BLaER1 (cell line): Measurements from ENCODE around the gene FUBP1.
"Not testable (repeated sequence)": the region's sequence is repeated elsewhere in the genome, so short reads cannot be mapped to it uniquely, and the experiment has no call there.

ENCODE experiments used
- H3K27ac ChIP-seq: shearing (Covaris generic); formaldehyde crosslinking; 2 replicates; pipeline ENCODE4 v1.8.1; 2022
- H3K27me3 ChIP-seq: shearing (Covaris generic); formaldehyde crosslinking; 2 replicates; pipeline ENCODE4 v1.8.1; 2022
- H3K36me3 ChIP-seq: shearing (Covaris generic); formaldehyde crosslinking; 2 replicates; pipeline ENCODE4 v1.8.1; 2022
- H3K4me1 ChIP-seq: shearing (Covaris generic); formaldehyde crosslinking; 2 replicates; pipeline ENCODE4 v1.8.1; 2022
- H3K4me2 ChIP-seq: shearing (Covaris generic); formaldehyde crosslinking; 2 replicates; pipeline ENCODE4 v1.8.1; 2022
- H3K4me3 ChIP-seq: shearing (Covaris generic); formaldehyde crosslinking; 2 replicates; pipeline ENCODE4 v1.8.1; 2022
- H3K9ac ChIP-seq: shearing (Covaris generic); formaldehyde crosslinking; 2 replicates; pipeline ENCODE4 v1.8.1; 2022
- H3K9me3 ChIP-seq: shearing (Covaris generic); formaldehyde crosslinking; 2 replicates; pipeline ENCODE4 v1.8.1; 2022
- H4K20me1 ChIP-seq: shearing (Covaris generic); formaldehyde crosslinking; 2 replicates; pipeline ENCODE4 v1.8.1; 2022
- Cebpa-rat ChIP-seq: shearing (Covaris generic); IDR thresholded peaks from 2 replicates; pipeline ENCODE4 v1.8.1; 2022

Gene FUBP1

DNA sequence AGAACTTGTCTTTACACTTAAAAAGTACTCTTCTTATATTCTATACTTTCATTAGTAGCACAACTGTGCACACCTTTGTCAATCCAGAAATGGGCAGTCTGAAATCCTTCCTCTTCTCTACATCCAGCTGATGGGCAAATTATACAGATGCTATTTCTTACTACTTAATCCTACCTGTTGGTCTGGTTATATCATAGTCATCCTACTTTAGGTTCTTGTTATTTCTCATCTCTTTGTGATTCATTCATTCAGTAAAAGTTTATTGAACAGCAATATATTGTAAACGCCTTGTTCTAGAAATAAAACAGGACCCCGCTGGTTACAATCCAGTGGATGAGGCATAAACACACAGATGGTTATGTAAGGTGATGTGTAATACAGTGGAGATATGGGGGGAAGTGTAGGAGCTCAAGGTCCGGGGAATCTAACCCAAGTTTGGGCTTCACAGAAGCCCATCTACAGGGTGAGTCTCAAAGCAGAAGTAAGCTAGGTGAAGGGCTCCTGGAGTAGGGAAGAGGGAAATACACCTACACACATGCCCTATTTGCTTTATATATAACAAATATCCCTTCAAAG lies 11.8 kb upstream of the FUBP1 start:
- Histone ChIP-seq H3K4me1 (no peaks in the 10 kb centered on the region), H3K4me2 (no peak overlapping the region)
- no peak for TF ChIP-seq Cebpa-rat

GRCh38 chr1:77989744-77990143 lies 10.9 kb upstream of the FUBP1 start:
- H4K20me1 ChIP-seq, result no peaks in the 10 kb centered on the region
- H3K9ac ChIP-seq, result no peak overlapping the region
- no peaks in the 10 kb centered on the region for H3K27me3 ChIP-seq
- no peak overlapping the region for H3K4me2 ChIP-seq
- no peak overlapping the region for H3K27ac ChIP-seq
- no peak overlapping the region for H3K4me3 ChIP-seq
- no peaks in the 10 kb centered on the region for H3K4me1 ChIP-seq
- H3K9me3 ChIP-seq, result peaks cover 8% of the 10 kb centered on the region; the same call in 1 of the 2 replicates
- TF ChIP-seq Cebpa-rat, result no peak
- H3K36me3 ChIP-seq, result peaks cover 48% of the 10 kb centered on the region

More for the DNA sequence above, 11.8 kb upstream of the FUBP1 start:
- H3K9me3 ChIP-seq, result peaks cover 8% of the 10 kb centered on the region; the same call in 1 of the 2 replicates
- no peak overlapping the region for H3K4me3 ChIP-seq
- H4K20me1 ChIP-seq, result no peaks in the 10 kb centered on the region
- no peak overlapping the region for H3K9ac ChIP-seq
- H3K36me3 ChIP-seq, result peaks cover 51% of the 10 kb centered on the region
- H3K27me3 ChIP-seq, result no peaks in the 10 kb centered on the region
- H3K27ac ChIP-seq, result no peak overlapping the region

- peaks cover 48% of the 10 kb centered on the region for H3K36me3 ChIP-seq
- H3K4me3 ChIP-seq, result no peak overlapping the region
- no peak for TF ChIP-seq Cebpa-rat
- H3K9ac ChIP-seq, result no peak overlapping the region
- H3K27me3 ChIP-seq, result no peaks in the 10 kb centered on the region
- peaks cover 8% of the 10 kb centered on the region; the same call in 1 of the 2 replicates for H3K9me3 ChIP-seq
- no peak overlapping the region for H3K27ac ChIP-seq
- no peaks in the 10 kb centered on the region for H3K4me1 ChIP-seq
- H3K4me2 ChIP-seq, result no peak overlapping the region
- H4K20me1 ChIP-seq, result peaks cover 6% of the 10 kb centered on the region; the same call in 1 of the 2 replicates
Observed at GRCh38 chr1:77987919-77988318, 9.0 kb upstream of the FUBP1 start.

GRCh38 chr1:77986810-77987209 lies 7.9 kb upstream of the FUBP1 start:
- H3K36me3 ChIP-seq, result peaks cover 47% of the 10 kb centered on the region
- no peaks in the 10 kb centered on the region for H3K4me1 ChIP-seq
- H3K9ac ChIP-seq, result no peak overlapping the region
- peaks cover 6% of the 10 kb centered on the region; the same call in 1 of the 2 replicates for H4K20me1 ChIP-seq
- H3K27ac ChIP-seq, result no peak overlapping the region
- H3K9me3 ChIP-seq, result peaks cover 8% of the 10 kb centered on the region; the same call in 1 of the 2 replicates
- H3K4me3 ChIP-seq, result no peak overlapping the region
- H3K27me3 ChIP-seq, result no peaks in the 10 kb centered on the region
- no peak overlapping the region for H3K4me2 ChIP-seq
- TF ChIP-seq Cebpa-rat, result no peak

- Histone ChIP-seq H3K27me3 (no peaks in the 10 kb centered on the region), H3K4me1 (peaks cover 17% of the 10 kb centered on the region), H3K36me3 (peaks cover 36% of the 10 kb centered on the region), H3K4me3 (no peak overlapping the region), H3K9ac (no peak overlapping the region), H4K20me1 (peaks cover 6% of the 10 kb centered on the region; the same call in 1 of the 2 replicates), H3K27ac (no peak overlapping the region), H3K4me2 (no peak overlapping the region), H3K9me3 (no peaks in the 10 kb centered on the region)
- no peak for TF ChIP-seq Cebpa-rat
Observed at GRCh38 chr1:77984629-77985028, 5.8 kb upstream of the FUBP1 start.

DNA sequence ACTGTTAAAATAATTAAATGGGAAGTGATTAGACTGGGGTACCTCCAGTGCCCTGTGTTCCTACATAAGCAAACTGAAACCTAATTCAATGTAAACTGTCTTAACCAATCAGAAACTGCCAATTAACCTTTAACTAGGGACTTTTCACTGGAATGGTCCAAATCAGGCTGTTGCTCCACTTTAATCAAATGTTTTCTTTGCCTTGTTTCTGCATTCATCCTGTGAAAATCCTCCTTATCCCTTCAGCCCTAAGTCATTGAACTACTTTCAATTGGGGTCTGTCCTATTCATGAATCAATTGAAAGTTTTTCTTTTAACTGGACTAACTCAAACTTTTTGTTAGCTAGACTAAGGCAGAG lies 5.1 kb upstream of the FUBP1 start:
- peaks cover 35% of the 10 kb centered on the region for H3K36me3 ChIP-seq
- no peaks in the 10 kb centered on the region for H3K27me3 ChIP-seq
- H3K4me3 ChIP-seq, result no peak overlapping the region
- H3K9ac ChIP-seq, result no peak overlapping the region
- H3K4me2 ChIP-seq, result no peak overlapping the region
- peaks cover 17% of the 10 kb centered on the region for H3K4me1 ChIP-seq
- TF ChIP-seq Cebpa-rat, result no peak
- H4K20me1 ChIP-seq, result peaks cover 6% of the 10 kb centered on the region; the same call in 1 of the 2 replicates
- no peak overlapping the region for H3K27ac ChIP-seq
- no peaks in the 10 kb centered on the region for H3K9me3 ChIP-seq

DNA sequence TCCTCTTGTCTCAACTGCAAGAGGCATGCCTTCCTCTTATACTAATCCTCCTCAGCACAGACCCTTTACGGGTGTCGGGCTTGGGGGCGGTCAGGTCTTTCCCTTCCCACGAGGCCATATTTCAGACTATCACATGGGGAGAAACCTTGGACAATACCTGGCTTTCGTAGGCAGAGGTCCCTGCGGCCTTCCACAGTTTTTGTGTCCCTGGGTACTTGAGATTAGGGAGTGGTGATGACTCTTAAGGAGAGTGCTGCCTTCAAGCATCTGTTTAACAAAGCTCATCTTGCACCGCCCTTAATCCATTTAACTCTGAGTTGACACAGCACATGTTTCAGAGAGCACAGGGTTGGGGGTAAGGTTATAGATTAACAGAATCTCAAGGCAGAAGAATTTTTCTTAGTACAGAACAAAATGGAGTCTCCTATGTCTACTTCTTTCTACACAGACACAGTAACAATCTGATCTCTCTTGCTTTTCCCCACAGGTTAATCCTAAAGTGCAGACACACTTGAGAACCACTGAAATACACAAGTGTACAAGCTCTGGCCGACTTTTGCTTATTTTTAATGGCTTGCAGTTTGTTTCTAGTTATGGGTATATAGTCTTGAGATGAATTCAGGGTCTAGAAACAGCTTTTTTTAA lies 4.6 kb upstream of the FUBP1 start:
- H3K9ac ChIP-seq, H3K4me2 ChIP-seq: not testable (repeated sequence)

DNA sequence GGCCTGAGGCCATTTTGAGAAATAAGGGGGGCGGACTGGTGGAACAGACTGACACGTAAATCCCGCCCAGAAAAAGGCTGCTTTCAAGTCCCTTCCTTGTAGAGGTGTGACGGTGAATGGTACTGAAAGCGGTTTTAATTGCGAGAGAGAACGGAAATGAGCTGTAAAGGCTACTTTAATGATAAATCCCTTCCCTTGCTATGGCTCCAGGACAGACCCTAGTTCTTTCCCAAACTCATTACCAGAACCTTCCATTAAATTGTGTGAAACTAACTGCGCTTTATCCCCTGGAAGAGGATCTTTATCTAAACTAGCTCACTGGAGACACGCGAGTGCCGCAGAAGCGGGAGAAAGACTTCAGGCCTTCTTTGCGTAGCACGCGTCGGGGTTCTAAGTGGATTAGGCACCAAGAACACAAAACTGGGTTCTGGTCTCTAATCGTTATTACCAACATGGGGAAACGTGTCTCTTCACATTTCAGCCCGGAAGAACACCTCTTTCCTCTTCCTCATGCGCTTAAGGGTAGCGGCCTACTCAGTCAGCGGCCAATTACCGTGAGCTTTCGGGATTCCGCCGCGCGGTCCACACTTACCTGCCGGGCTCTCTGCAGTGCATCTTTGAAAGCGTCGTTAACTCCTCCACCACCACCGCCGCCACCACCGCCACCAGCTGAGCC lies 441 bp downstream of the FUBP1 start:
- Histone ChIP-seq H3K36me3 (peaks cover 41% of the 10 kb centered on the region), H4K20me1 (peaks cover 47% of the 10 kb centered on the region), H3K9ac (peak overlapping the region; percentile 99), H3K27ac (peak overlapping the region; percentile 99), H3K4me2 (peak overlapping the region; percentile 89), H3K9me3 (no peaks in the 10 kb centered on the region), H3K27me3 (no peaks in the 10 kb centered on the region), H3K4me3 (peak overlapping the region; percentile 81), H3K4me1 (peaks cover 49% of the 10 kb centered on the region)
- no peak for TF ChIP-seq Cebpa-rat

More for the DNA sequence above, 4.6 kb upstream of the FUBP1 start:
- H3K4me3 ChIP-seq, H3K27me3 ChIP-seq, H3K27ac ChIP-seq, H4K20me1 ChIP-seq, H3K9me3 ChIP-seq: not testable (repeated sequence)
- H3K4me1 ChIP-seq, result peaks cover 17% of the 10 kb centered on the region
- peaks cover 35% of the 10 kb centered on the region for H3K36me3 ChIP-seq

GRCh38 chr1:77977989-77978292 lies 931 bp downstream of the FUBP1 start:
- peak overlapping the region; percentile 89 for H3K4me2 ChIP-seq
- H3K9me3 ChIP-seq, result no peaks in the 10 kb centered on the region
- H3K27me3 ChIP-seq, result no peaks in the 10 kb centered on the region
- peak overlapping the region; percentile 99 for H3K9ac ChIP-seq
- H3K4me3 ChIP-seq, result peak overlapping the region; percentile 81
- H4K20me1 ChIP-seq, result peaks cover 52% of the 10 kb centered on the region
- H3K27ac ChIP-seq, result peak overlapping the region; percentile 99
- TF ChIP-seq Cebpa-rat, result no peak
- peaks cover 49% of the 10 kb centered on the region for H3K4me1 ChIP-seq
- peaks cover 46% of the 10 kb centered on the region for H3K36me3 ChIP-seq

GRCh38 chr1:77976433-77977076 lies 2.3 kb downstream of the FUBP1 start:
- Histone ChIP-seq H4K20me1 (peaks cover 66% of the 10 kb centered on the region), H3K27me3 (no peaks in the 10 kb centered on the region), H3K4me1 (peaks cover 47% of the 10 kb centered on the region), H3K9ac (peak overlapping the region; percentile 99), H3K36me3 (peaks cover 52% of the 10 kb centered on the region), H3K27ac (no peak overlapping the region), H3K4me2 (peak overlapping the region; percentile 89), H3K9me3 (no peaks in the 10 kb centered on the region), H3K4me3 (peak overlapping the region; percentile 81)
- TF ChIP-seq Cebpa-rat, result no peak
